Activated T-helper 1 cell treated with anti-CD3 and anti-CD28 coated beads, Interleukin-2, amount 50 U/mL, for 16 hours (primary cell): ENCODE data around the gene ATP13A1.
"Not testable (repeated sequence)": the region's sequence is repeated elsewhere in the genome, so short reads cannot be mapped to it uniquely, and the experiment has no call there.

ENCODE experiments used
- DNase-seq, 2 donors: peaks; one replicate each; pipeline ENCODE4 v3.0.0-alpha.2; 2020; ENCODE audit warnings: low read depth in 1 of 2, low spot score in 1 of 2

The ATP13A1 gene

DNA sequence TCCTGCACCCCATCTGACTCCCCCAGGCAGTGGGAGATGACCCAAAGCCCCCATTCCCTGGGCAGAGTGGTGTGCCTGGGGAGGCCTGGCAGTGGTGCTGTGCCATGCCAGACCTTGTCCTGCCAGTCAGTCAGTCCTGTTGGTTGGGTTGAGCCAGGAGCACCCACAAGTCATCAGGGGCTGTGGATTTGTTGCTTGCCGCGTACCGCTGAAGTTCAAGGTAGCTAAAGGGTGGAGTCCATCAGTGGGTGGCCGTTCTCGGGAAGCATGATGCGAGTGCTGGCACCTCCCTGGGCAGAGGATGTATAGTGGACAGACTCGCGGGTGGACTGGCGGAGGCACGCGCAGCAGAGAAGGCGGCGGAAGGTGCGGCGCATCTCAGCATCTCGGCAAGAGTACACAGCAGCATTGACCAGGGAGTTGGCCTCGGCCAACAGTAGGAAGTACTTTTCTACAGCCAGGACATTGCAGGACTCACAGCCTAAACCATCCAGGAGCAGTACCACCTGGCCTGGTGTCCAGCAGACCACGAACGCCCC, 39.4 kb downstream of the ATP13A1 start:
- DNase-seq = no peak

- no peak for DNase-seq
These were observed 40.1 kb downstream of the ATP13A1 start for GRCh38 chr19:19623383-19623782.

GRCh38 chr19:19619849-19620210, 43.6 kb downstream of the ATP13A1 start:
- DNase-seq = no peak

DNA sequence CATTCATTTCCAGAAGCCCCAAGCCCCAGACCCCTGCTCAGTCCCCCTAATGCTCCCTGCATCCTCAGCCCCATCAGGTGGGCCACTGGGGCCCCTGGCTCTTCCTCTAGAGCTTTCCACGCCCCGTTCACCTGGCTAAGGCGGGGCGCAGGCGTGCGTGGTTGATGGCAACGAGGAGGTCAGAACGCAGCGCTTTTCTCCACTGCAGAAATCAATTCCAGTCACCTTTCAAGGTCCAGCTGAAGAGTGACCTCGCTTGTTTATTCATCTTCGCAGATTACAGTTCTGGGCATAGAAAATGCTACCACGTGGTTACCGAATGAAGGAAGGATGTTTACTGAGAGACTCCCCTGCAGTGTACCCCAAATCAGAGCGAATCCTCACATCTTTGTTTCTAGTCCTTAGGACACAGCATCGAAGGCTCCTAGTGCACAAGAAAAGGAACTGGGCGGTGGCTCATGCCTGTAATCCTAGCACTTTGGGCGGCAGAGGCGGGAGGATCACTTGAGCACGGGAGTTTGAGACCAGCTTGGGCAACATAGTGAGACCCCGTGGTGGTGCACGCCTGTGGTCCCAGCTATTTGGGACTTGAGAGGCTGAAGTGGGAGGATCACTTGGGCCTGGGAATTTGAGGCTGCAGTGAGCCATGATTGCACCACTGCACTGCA, 44.2 kb downstream of the ATP13A1 start:
- DNase-seq = no peak

GRCh38 chr19:19618219-19619051, 45.0 kb downstream of the ATP13A1 start, which contains the start of gene PBX4:
PBX4 (minus strand) TSS chr19:19618687; CDS start chr19:19618629, 58 bp downstream.
- DNase-seq = peak; percentile 98

- no peak for DNase-seq
These were observed 48.4 kb downstream of the ATP13A1 start for GRCh38 chr19:19615086-19615485.

DNA sequence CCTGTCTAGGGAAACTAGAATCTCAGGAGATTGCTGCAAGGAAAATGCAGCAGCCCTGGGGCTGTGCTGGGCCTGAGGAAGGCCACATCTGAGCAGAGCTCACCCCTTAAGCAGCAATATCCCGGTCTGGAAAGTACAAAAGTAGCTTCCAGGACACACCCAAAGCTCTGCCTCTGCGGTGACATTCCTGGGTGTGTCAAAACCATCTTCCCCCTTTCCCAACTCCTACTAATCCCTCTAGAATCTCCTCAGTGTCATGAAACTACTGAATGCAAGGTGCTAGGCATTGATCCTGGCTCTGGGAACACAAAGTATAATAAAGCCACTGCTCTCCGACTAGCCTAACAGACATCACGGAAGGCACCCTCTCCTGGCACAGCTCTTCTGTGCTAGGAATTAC, 50.0 kb downstream of the ATP13A1 start:
- DNase-seq = no peak

- no peak for DNase-seq
These were observed 52.9 kb downstream of the ATP13A1 start for GRCh38 chr19:19610376-19611202.

- not testable (repeated sequence) for DNase-seq
These were observed 56.8 kb downstream of the ATP13A1 start for GRCh38 chr19:19606686-19607085.

DNA sequence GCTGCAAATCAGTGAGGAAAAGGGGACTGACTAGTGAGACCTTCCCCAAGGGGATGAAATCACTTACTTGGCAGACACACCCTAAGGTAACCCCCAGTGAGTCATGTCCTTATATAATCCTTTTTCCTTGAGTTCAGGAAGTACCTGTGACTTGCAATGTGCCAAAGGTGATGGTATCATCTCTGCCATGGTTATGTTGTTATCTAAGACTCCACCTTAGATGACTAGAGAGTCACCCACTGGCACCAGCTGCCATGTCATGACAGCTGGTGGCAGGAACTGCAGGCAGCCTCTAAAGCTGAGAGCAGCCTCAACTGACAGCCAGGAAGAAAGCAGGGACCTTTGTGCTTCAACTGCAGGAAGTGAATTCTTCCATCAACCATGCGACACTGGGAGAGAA, 57.5 kb downstream of the ATP13A1 start:
- peak in 1 of 2 donors; percentile 27 for DNase-seq

DNA sequence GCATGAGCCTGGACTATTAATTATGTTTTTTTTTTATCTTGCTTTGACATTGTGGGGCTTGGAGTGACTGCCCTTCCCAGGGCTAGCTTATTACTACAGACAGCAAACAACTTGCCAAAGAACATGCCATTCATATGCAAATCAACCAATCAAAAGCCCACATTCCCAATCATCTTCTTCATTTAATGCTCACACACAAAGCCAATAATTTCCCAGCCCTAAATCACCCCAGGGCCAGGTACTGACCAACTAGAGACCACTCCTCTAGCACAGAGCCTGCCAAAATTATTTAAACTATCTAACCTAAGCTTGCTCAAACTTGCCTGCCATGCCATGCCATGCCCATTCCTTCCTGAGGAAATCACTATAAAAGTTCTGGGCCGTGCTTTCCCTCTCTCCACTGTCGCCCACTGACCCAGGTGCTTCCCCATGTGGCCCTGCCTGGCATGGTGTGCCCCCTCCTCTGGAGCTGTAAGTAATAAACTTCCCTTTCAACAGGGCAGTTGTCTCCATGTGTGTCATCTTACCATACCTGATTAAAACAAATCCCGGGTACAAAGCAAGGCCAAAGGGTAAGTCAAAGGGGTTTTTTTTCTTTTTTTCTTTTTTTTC, 60.7 kb downstream of the ATP13A1 start:
- no peak for DNase-seq

DNA sequence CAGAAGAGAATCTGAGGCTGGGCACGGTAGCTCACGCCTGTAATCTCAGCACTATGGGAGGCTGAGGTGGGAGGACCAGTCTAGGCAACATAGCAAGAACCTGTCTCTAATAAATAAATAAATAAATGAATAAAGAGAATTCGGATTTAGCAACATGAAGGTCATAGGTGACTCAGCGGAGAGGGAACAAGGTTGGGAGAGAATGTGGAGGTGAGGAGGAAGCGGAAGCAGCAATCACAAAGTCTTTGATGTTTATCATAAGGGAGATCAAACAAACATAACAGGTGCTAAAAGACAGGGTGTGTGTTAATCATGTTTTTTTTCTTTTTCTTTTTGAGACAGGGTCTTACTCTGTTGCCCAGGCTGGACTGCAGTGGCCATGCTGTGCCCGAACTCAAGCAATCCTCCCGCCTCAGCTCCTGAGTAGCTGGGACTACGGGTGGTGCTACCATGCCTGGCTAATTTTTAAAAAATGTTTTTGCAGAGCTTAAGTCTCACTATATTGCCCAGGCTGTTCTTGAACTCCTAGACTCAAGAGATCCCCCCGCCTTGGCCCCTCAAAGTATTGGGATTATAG, 61.3 kb downstream of the ATP13A1 start:
- DNase-seq = peak in 1 of 2 donors; percentile 25

DNA sequence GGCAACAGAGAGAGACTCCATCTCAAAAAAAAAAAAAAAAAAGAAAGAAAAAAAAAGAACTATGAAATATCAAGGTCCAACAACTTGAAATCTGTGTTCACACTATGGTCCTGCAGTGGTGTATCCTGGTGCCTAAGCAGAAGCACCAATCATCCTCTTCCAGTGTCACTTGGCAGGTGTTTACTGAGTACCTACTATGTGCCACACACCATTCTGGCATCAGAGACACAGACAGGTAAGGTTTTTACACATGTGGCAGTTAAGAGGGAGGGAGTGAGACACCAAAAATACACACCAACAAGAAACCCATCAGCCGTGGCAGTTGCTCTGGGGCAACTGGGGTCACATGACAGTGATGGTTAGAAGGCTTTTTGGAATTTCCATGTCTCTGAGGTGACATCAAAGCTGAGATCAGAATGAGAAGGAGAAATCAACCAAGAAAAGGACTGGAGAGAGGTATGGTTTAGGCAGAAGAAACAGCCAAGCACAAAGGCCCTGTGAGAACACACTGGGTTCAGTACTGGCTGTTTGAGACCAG, 62.6 kb downstream of the ATP13A1 start:
- DNase-seq = no peak

- peak; percentile 43 for DNase-seq
These were observed 64.6 kb downstream of the ATP13A1 start for GRCh38 chr19:19598728-19599451.

GRCh38 chr19:19597809-19598306, 65.6 kb downstream of the ATP13A1 start:
- peak in 1 of 2 donors; percentile 44 for DNase-seq
